Calu3 (cell line): ENCODE measurements around the gene GCFC2. TPM values are rescaled to one million over a fixed set of nuclear protein-coding genes. Genes with fewer than 3 reads are reported as not detected.

Experiments used
- BruUV-seq: library from RNA; stranded (reverse); fragments of 400-500 nt; replicated peaks from 2 replicates; lab custom pipeline; 2021; lab: Mats Ljungman, UMichigan
- CTCF ChIA-PET: fragments of 300-600 bp; sonication (Branson Sonifier 250); formaldehyde crosslinking; loops from one replicate; lab custom pipeline; 2022; ENCODE audit warnings: antibody characterized with exemption; lab: Charles Lee
- DNase-seq: peaks from one replicate; pipeline ENCODE4 v3.0.0; 2022
- H3K27ac Mint-ChIP-seq: one replicate; pipeline ENCODE4 v1.8.0; 2022; ENCODE audit warnings: mixed read lengths; ENCODE audit not compliant: unreplicated experiment
- H3K27me3 Mint-ChIP-seq: one replicate; pipeline ENCODE4 v1.8.0; 2022; ENCODE audit warnings: mixed read lengths; ENCODE audit not compliant: unreplicated experiment
- H3K36me3 Mint-ChIP-seq: one replicate; pipeline ENCODE4 v1.8.0; 2022; ENCODE audit warnings: mild to moderate bottlenecking, moderate library complexity, mixed read lengths; ENCODE audit not compliant: insufficient read depth, unreplicated experiment
- H3K4me1 Mint-ChIP-seq: one replicate; pipeline ENCODE4 v1.8.0; 2022; ENCODE audit warnings: mild to moderate bottlenecking, low read depth, mixed read lengths; ENCODE audit not compliant: unreplicated experiment
- H3K4me3 Mint-ChIP-seq: one replicate; pipeline ENCODE4 v1.8.0; 2022; ENCODE audit warnings: mild to moderate bottlenecking, low read depth, moderate library complexity, mixed read lengths; ENCODE audit not compliant: unreplicated experiment
- H3K9me3 Mint-ChIP-seq: one replicate; pipeline ENCODE4 v1.8.0; 2022; ENCODE audit warnings: low read depth, mixed read lengths; ENCODE audit not compliant: unreplicated experiment
- CTCF ChIP-seq: fragments of 200-600 bp; IDR thresholded peaks from one replicate; pipeline ENCODE4 v1.8.0; 2022; ENCODE audit warnings: antibody characterized with exemption; ENCODE audit not compliant: unreplicated experiment
- intact Hi-C: fragments of 100-400 bp; cut with micrococcal nuclease; formaldehyde crosslinking; loops from one replicate; pipeline ENCODE4 v1.10.0; 2022; ENCODE audit not compliant: unreplicated experiment
- total RNA-seq: library from RNA; stranded (reverse); gene quantifications from 2 replicates; pipeline ENCODE4 v1.2.3, GENCODE V29; 2022

The GCFC2 gene
- total RNA-seq, 1 experiment from 2014 or later: 18.2 TPM

GRCh38 chr2:75622500-75622899 lies 88.2 kb downstream of the GCFC2 start:
- Mint-ChIP-seq H3K27me3 (peaks cover 38% of the 10 kb centered on the region), H3K36me3 (no peaks in the 10 kb centered on the region), H3K27ac (no peak overlapping the region), H3K4me3 (no peak overlapping the region), H3K4me1 (no peaks in the 10 kb centered on the region), H3K9me3 (no peaks in the 10 kb centered on the region)
- no TSS peak for BruUV-seq
- intact Hi-C loops: loop anchor here (10.0 kb wide), 1 partner anchor 468 kb away; no protein-coding TSS in a partner anchor
- no peak for TF ChIP-seq CTCF
- CTCF ChIA-PET: no interaction called here
- DNase-seq: no peak

GRCh38 chr2:75621228-75621627 lies 89.5 kb downstream of the GCFC2 start:
- no peaks in the 10 kb centered on the region for H3K9me3 Mint-ChIP-seq
- BruUV-seq: no TSS peak
- no peaks in the 10 kb centered on the region for H3K4me1 Mint-ChIP-seq
- no peak for TF ChIP-seq CTCF
- H3K4me3 Mint-ChIP-seq: no peak overlapping the region
- H3K27me3 Mint-ChIP-seq: peaks cover 31% of the 10 kb centered on the region
- no peaks in the 10 kb centered on the region for H3K36me3 Mint-ChIP-seq
- intact Hi-C loops: loop anchor here (10.0 kb wide), 1 partner anchor 466 kb away; no protein-coding TSS in a partner anchor
- CTCF ChIA-PET: no interaction called here
- no peak overlapping the region for H3K27ac Mint-ChIP-seq
- no peak for DNase-seq

- DNase-seq: no peak
- no peaks in the 10 kb centered on the region for H3K4me1 Mint-ChIP-seq
- no peak for TF ChIP-seq CTCF
- intact Hi-C loops: loop anchor here (10.0 kb wide), 1 partner anchor 465 kb away; no protein-coding TSS in a partner anchor
- BruUV-seq: no TSS peak
- CTCF ChIA-PET: no interaction called here
- no peaks in the 10 kb centered on the region for H3K36me3 Mint-ChIP-seq
- peaks cover 25% of the 10 kb centered on the region for H3K27me3 Mint-ChIP-seq
- no peaks in the 10 kb centered on the region for H3K9me3 Mint-ChIP-seq
- no peak overlapping the region for H3K27ac Mint-ChIP-seq
- H3K4me3 Mint-ChIP-seq: no peak overlapping the region
These were observed 90.6 kb downstream of the GCFC2 start for GRCh38 chr2:75619956-75620740.

GRCh38 chr2:75616933-75617332 lies 93.8 kb downstream of the GCFC2 start:
- TF ChIP-seq CTCF: no peak
- intact Hi-C loops: no loop called here
- DNase-seq: no peak
- H3K27ac Mint-ChIP-seq: no peak overlapping the region
- peaks cover 33% of the 10 kb centered on the region for H3K27me3 Mint-ChIP-seq
- no peaks in the 10 kb centered on the region for H3K4me1 Mint-ChIP-seq
- CTCF ChIA-PET: no interaction called here
- no peaks in the 10 kb centered on the region for H3K36me3 Mint-ChIP-seq
- H3K9me3 Mint-ChIP-seq: no peaks in the 10 kb centered on the region
- H3K4me3 Mint-ChIP-seq: no peak overlapping the region
- BruUV-seq: no TSS peak
